GM12878 (cell line): ENCODE measurements around the gene PRDM16. TPM values are rescaled to one million over a fixed set of nuclear protein-coding genes. Genes with fewer than 3 reads are reported as not detected.

ENCODE experiments used
- ATAC-seq: fragments of 200-7000 bp; cut with Tn5 transposase; 3 replicates; pipeline ENCODE4 v1.9.1; 2020; ENCODE audit warnings: mild to moderate bottlenecking, moderate library complexity
- BruUV-seq: library from RNA; stranded (reverse); fragments of 400-500 nt; replicated peaks from 2 replicates; lab custom pipeline; 2021; lab: Mats Ljungman, UMichigan
- CTCF ChIA-PET: fragments of 300-600 bp; sonication (Branson Sonifier 250); formaldehyde crosslinking; extraction: SDS; loops from one replicate; lab custom pipeline; 2021; ENCODE audit warnings: inconsistent platforms; lab: Yijun Ruan, JAX
- POLR2A ChIA-PET: fragments of 350-600 bp; formaldehyde crosslinking; extraction: SDS; loops from one replicate; lab custom pipeline; 2021; ENCODE audit warnings: inconsistent platforms; lab: Charles Lee
- RAD21 ChIA-PET: fragments of 300-600 bp; sonication (Branson Sonifier 250); formaldehyde crosslinking; loops from one replicate; lab custom pipeline; 2023; ENCODE audit warnings: antibody characterized with exemption; ENCODE audit not compliant: unreplicated experiment; lab: Charles Lee
- SMC1A ChIA-PET: fragments of 300-600 bp; sonication (Branson Sonifier 250); formaldehyde crosslinking; loops from one replicate; lab custom pipeline; 2023; ENCODE audit not compliant: unreplicated experiment, uncharacterized antibody; lab: Charles Lee
- DNase-seq: peaks from one replicate; pipeline ENCODE4 v3.0.0-alpha.2; 2011; ENCODE audit warnings: low read depth, low spot score
- FAIRE-seq: peaks from 3 replicates; lab custom pipeline; 2011; peaks lifted over from hg19 to GRCh38; lab: Jason Lieb, UNC
- H2AFZ ChIP-seq: 2 replicates; pipeline ENCODE4 v1.6.0; 2011; ENCODE audit warnings: low read depth, low read length, control low read depth; ENCODE audit not compliant: control insufficient read depth
- H3K27ac ChIP-seq: 2 replicates; pipeline ENCODE4 v1.5.1; 2011; ENCODE audit warnings: control low read depth; ENCODE audit not compliant: control insufficient read depth, insufficient read depth
- H3K27me3 ChIP-seq, 2 experiments: replicated peaks in 1 of 2; 2 replicates each; pipeline versions ENCODE4 v1.6.0 to v1.6.1; 2011; ENCODE audit warnings: low read length in 1 of 2; ENCODE audit not compliant: control insufficient read depth in 2 of 2, insufficient read depth in 2 of 2
- H3K36me3 ChIP-seq, 2 experiments: 2 replicates each; pipeline ENCODE4 v1.5.1; 2011; ENCODE audit warnings: low read length in 1 of 2; ENCODE audit not compliant: control insufficient read depth in 2 of 2, insufficient read depth in 2 of 2
- H3K4me1 ChIP-seq: 2 replicates; pipeline ENCODE4 v1.6.1; 2011; ENCODE audit warnings: mild to moderate bottlenecking, low read length, moderate library complexity, mixed read lengths; ENCODE audit not compliant: control insufficient read depth, insufficient read depth
- H3K4me2 ChIP-seq: 2 replicates; pipeline ENCODE4 v1.6.0; 2011; ENCODE audit warnings: control low read depth; ENCODE audit not compliant: control insufficient read depth, insufficient read depth
- H3K4me3 ChIP-seq: fragments of 200-600 bp; sonication (generic); 2 replicates; pipeline ENCODE4 v1.5.1; 2016
- H3K79me2 ChIP-seq: 2 replicates; pipeline ENCODE4 v1.6.0; 2011; ENCODE audit warnings: low read length; ENCODE audit not compliant: control insufficient read depth, insufficient read depth
- H3K9ac ChIP-seq: 2 replicates; pipeline ENCODE4 v1.8.0; 2011; ENCODE audit warnings: low read length, control low read depth, mixed read lengths; ENCODE audit not compliant: control insufficient read depth, insufficient read depth
- H3K9me3 ChIP-seq: replicated peaks from 3 replicates; pipeline ENCODE4 v1.5.1; 2011; ENCODE audit warnings: mild to moderate bottlenecking, low read length; ENCODE audit not compliant: control insufficient read depth, insufficient read depth
- H4K20me1 ChIP-seq: 2 replicates; pipeline ENCODE4 v1.6.0; 2011; ENCODE audit not compliant: control insufficient read depth, insufficient read depth
- E2F4 ChIP-seq: IDR thresholded peaks from 2 replicates; pipeline ENCODE4 v1.6.1; 2012; ENCODE audit warnings: low read depth, low read length, improper control_type of control experiment
- EED ChIP-seq: sonication (generic); IDR thresholded peaks from 2 replicates; pipeline ENCODE4 v1.6.1; 2016; ENCODE audit warnings: antibody characterized with exemption, low read depth
- ETV6 ChIP-seq, 2 experiments: fragments of 450-650 bp in 1 of 2; IDR thresholded peaks in 1 of 2; conservative IDR thresholded peaks in 1 of 2; 2 replicates each; pipeline ENCODE4 v1.6.1; 2014; ENCODE audit warnings: antibody characterized with exemption in 1 of 2, borderline replicate concordance in 1 of 2, low read depth in 1 of 2, mild to moderate bottlenecking in 1 of 2, moderate library complexity in 1 of 2
- GATAD2B ChIP-seq: fragments of 450-650 bp; conservative IDR thresholded peaks from 2 replicates; pipeline ENCODE4 v1.6.1; 2017; ENCODE audit warnings: low read depth, mild to moderate bottlenecking, moderate library complexity
- HSF1 ChIP-seq: fragments of 150-350 bp; IDR thresholded peaks from 2 replicates; pipeline ENCODE4 v1.6.1; 2014; ENCODE audit warnings: mild to moderate bottlenecking, low read depth, low read length
- IRF5 ChIP-seq: fragments of 450-650 bp; IDR thresholded peaks from 2 replicates; pipeline ENCODE4 v1.6.1; 2017; ENCODE audit warnings: borderline replicate concordance
- MYC ChIP-seq: IDR thresholded peaks from 2 replicates; pipeline ENCODE4 v1.6.1; 2011; ENCODE audit warnings: mild to moderate bottlenecking, low read length, moderate library complexity, inconsistent platforms; ENCODE audit not compliant: insufficient read depth, insufficient replicate concordance, insufficient read length, severe bottlenecking
- NR2C1 ChIP-seq: fragments of 450-650 bp; IDR thresholded peaks from 2 replicates; pipeline ENCODE4 v1.6.1; 2017; ENCODE audit warnings: antibody characterized with exemption, mild to moderate bottlenecking, moderate library complexity
- NR2C2 ChIP-seq: IDR thresholded peaks from 2 replicates; pipeline ENCODE4 v1.6.1; 2011; ENCODE audit warnings: borderline replicate concordance, low read depth; ENCODE audit not compliant: control insufficient read depth, insufficient read length
- PBX3 ChIP-seq: IDR thresholded peaks from 2 replicates; pipeline ENCODE4 v1.6.1; 2011; ENCODE audit warnings: mild to moderate bottlenecking, low read depth, low read length, moderate library complexity; ENCODE audit not compliant: insufficient replicate concordance
- SMARCA5 ChIP-seq: fragments of 450-650 bp; IDR thresholded peaks from 2 replicates; pipeline ENCODE4 v1.6.1; 2017; ENCODE audit warnings: mild to moderate bottlenecking
- SREBF2 ChIP-seq: IDR thresholded peaks from 2 replicates; pipeline ENCODE4 v1.6.1; 2012; ENCODE audit warnings: mild to moderate bottlenecking, low read length
- TBL1XR1 ChIP-seq: IDR thresholded peaks from 2 replicates; pipeline ENCODE4 v1.6.1; 2012; ENCODE audit warnings: low read depth, low read length, improper control_type of control experiment
- WGBS: methylation state at CpG from one replicate; pipeline ENCODE4 v1.1.6; 2016; ENCODE audit warnings: low lambda C conversion rate; ENCODE audit not compliant: insufficient replicate concordance, insufficient coverage; ENCODE audit errors: missing lambda C conversion rate; 5-methylcytosine and 5-hydroxymethylcytosine counted together
- in situ Hi-C: fragments of 300-500 bp; cut with MboI; formaldehyde crosslinking; loops from 9 replicates; pipeline ENCODE4 v1.14.3; 2018; ENCODE audit warnings: mixed read lengths
- intact Hi-C: fragments of 100-400 bp; cut with micrococcal nuclease; formaldehyde crosslinking; loops from one replicate; pipeline ENCODE4 v1.14.2; 2022; ENCODE audit not compliant: unreplicated experiment
- polyA plus RNA-seq, 11 experiments: library from polyadenylated mRNA; depleted of rRNA in 4 of 11; unstranded in 6 of 11; stranded (reverse) in 5 of 11; fragments of >200 nt; fragmentation: Nextera tagmentation in 4 of 11; fragmentation: Illumina TruSeq in 1 of 11; extraction: Ambion mirVana in 4 of 11; extraction: Trizol in 1 of 11; gene quantifications; 1 replicate in 1 of 11; 2 replicates in 10 of 11; pipeline versions ENCODE4 v1.2.1 to v1.2.3, GENCODE V29; 2011 to 2016; ENCODE audit warnings: inconsistent platforms in 2 of 11, missing spikeins in 2 of 11, low read depth in 1 of 11
- total RNA-seq, 4 experiments: library from RNA; depleted of rRNA in 3 of 4; stranded (reverse); fragments of >200 nt in 3 of 4; fragmentation: Illumina TruSeq in 1 of 4; extraction: Trizol in 1 of 4; gene quantifications; 2 replicates each; pipeline versions ENCODE4 v1.2.1 to v1.2.3, GENCODE V29; 2013 to 2021

Gene PRDM16
- total and polyA plus RNA-seq, 10 of the 15 experiments (the other 5 are each of a cell fraction or from before 2014, with no cell fraction given) = 0.03 TPM; not detected in 9

- Histone ChIP-seq H3K9ac (no peak overlapping the region), H3K27ac (no peak overlapping the region), H3K4me3 (no peak overlapping the region), H3K79me2 (no peaks in the 10 kb centered on the region), H3K9me3 (no peaks in the 10 kb centered on the region), H4K20me1 (no peaks in the 10 kb centered on the region), H3K4me2 (peak overlapping the region; percentile 19), H3K36me3 (no peaks in the 10 kb centered on the region), H2AFZ (no peak overlapping the region), H3K4me1 (peaks cover 8% of the 10 kb centered on the region), H3K27me3 (no peaks in the 10 kb centered on the region)
- ChIA-PET CTCF (no interaction called here), SMC1A (no interaction called here), RAD21 (no interaction called here), POLR2A (no interaction called here)
- no TSS peak for BruUV-seq
- no peak for ATAC-seq
- WGBS = 16% methylated on average over 8 of the region's 8 CpGs
- no peak for TF ChIP-seq MYC
- no peak for TF ChIP-seq SMARCA5
- no peak for TF ChIP-seq PBX3
- no peak for TF ChIP-seq EED
- TF ChIP-seq E2F4 = no peak
- no peak for FAIRE-seq
- in situ Hi-C loops = no loop called here
- intact Hi-C loops = no loop called here
- DNase-seq = no peak
Observed at GRCh38 chr1:3307359-3307758, 238.4 kb downstream of the PRDM16 start.

- Histone ChIP-seq H3K27me3 (no peaks in the 10 kb centered on the region), H3K9me3 (no peaks in the 10 kb centered on the region), H4K20me1 (no peaks in the 10 kb centered on the region), H3K4me1 (peaks cover 8% of the 10 kb centered on the region), H3K36me3 (no peaks in the 10 kb centered on the region), H3K9ac (no peak overlapping the region), H3K4me2 (no peak overlapping the region), H3K27ac (no peak overlapping the region), H3K79me2 (no peaks in the 10 kb centered on the region), H3K4me3 (no peak overlapping the region), H2AFZ (no peak overlapping the region)
- CTCF ChIA-PET = no interaction called here
- POLR2A ChIA-PET = no interaction called here
- SMC1A ChIA-PET = no interaction called here
- ATAC-seq = no peak
- BruUV-seq = no TSS peak
- DNase-seq = no peak
- in situ Hi-C loops (no loop called here), intact Hi-C loops (no loop called here)
- RAD21 ChIA-PET = no interaction called here
- 60% methylated on average over 11 of the region's 11 CpGs for WGBS
- FAIRE-seq = no peak
- TF ChIP-seq TBL1XR1 (no peak), HSF1 (no peak), NR2C1 (no peak), ETV6 (conservative IDR thresholded peaks at IDR 0.05 in 1 of 2, IDR thresholded peaks at IDR 0.05 in 1 of 2; ENCODE audit: borderline replicate concordance in 1 of 2, low read depth in 1 of 2) (no peak), IRF5 (no peak), GATAD2B (no peak), NR2C2 (no peak), SREBF2 (no peak)
Observed at GRCh38 chr1:3308053-3308452, 239.1 kb downstream of the PRDM16 start.
